HEK293 (cell line): Measurements from ENCODE around the gene ASMTL.
A peak's percentile ranks its signal among the peaks of the same experiment; 100 is the strongest.
"Not testable (repeated sequence)": the region's sequence is repeated elsewhere in the genome, so short reads cannot be mapped to it uniquely, and the experiment has no call there.

Experiments used
- CTCF ChIA-PET: fragments of 350-600 bp; formaldehyde crosslinking; extraction: SDS; loops from one replicate; lab custom pipeline; 2021; ENCODE audit warnings: antibody characterized with exemption; lab: Yijun Ruan, JAX
- POLR2A ChIA-PET: fragments of 300-600 bp; formaldehyde crosslinking; extraction: SDS; loops from one replicate; lab custom pipeline; 2020; ENCODE audit warnings: antibody characterized with exemption, inconsistent platforms; lab: Yijun Ruan, JAX
- H3K27ac ChIP-seq: fragments of 200-500 bp; sonication (Bioruptor generic); 2 replicates; pipeline ENCODE4 v1.5.1; 2014; ENCODE audit warnings: low read depth, low read length, control low read depth, inconsistent platforms; ENCODE audit errors: extremely low read depth
- H3K36me3 ChIP-seq, 2 experiments: fragments of 200-500 bp in 1 of 2; sonication (Bioruptor generic) in 1 of 2; 1 replicate in 1 of 2; 2 replicates in 1 of 2; pipeline ENCODE4 v1.5.1; 2014 to 2017; ENCODE audit warnings: inconsistent platforms in 2 of 2, low read length in 2 of 2; ENCODE audit not compliant: control insufficient read depth in 2 of 2, insufficient read depth in 1 of 2
- H3K4me1 ChIP-seq: fragments of 200-500 bp; sonication (Bioruptor generic); 2 replicates; pipeline ENCODE4 v1.5.1; 2014; ENCODE audit warnings: mild to moderate bottlenecking, low read length, inconsistent platforms; ENCODE audit not compliant: control insufficient read depth, insufficient read depth
- H3K4me3 ChIP-seq: 2 replicates; pipeline ENCODE4 v1.5.1; 2011; ENCODE audit warnings: low read depth, mild to moderate bottlenecking, control low read depth, low read length, moderate library complexity
- H3K9me3 ChIP-seq: fragments of 200-500 bp; sonication (Bioruptor generic); 2 replicates; pipeline ENCODE4 v1.5.1; 2014; ENCODE audit warnings: low read depth, low read length, inconsistent platforms; ENCODE audit not compliant: control insufficient read depth, insufficient read depth
- KLF16 ChIP-seq: fragments of 450-650 bp; formaldehyde crosslinking; IDR thresholded peaks from 2 replicates; pipeline ENCODE4 v1.5.1; 2017; ENCODE audit warnings: missing biosample characterization, missing genetic modification characterization
- SCRT1 ChIP-seq: fragments of 450-650 bp; formaldehyde crosslinking; IDR thresholded peaks from 2 replicates; pipeline ENCODE4 v1.5.1; 2016; ENCODE audit warnings: missing biosample characterization, missing genetic modification characterization, borderline replicate concordance
- SP3 ChIP-seq: fragments of 450-650 bp; formaldehyde crosslinking; IDR thresholded peaks from 2 replicates; pipeline ENCODE4 v1.5.1; 2016; ENCODE audit warnings: missing biosample characterization, missing genetic modification characterization
- WT1 ChIP-seq: fragments of 450-650 bp; formaldehyde crosslinking; IDR thresholded peaks from 2 replicates; pipeline ENCODE4 v1.5.1; 2016; ENCODE audit warnings: missing biosample characterization, missing genetic modification characterization
- ZBTB17 ChIP-seq: fragments of 450-650 bp; formaldehyde crosslinking; IDR thresholded peaks from 2 replicates; pipeline ENCODE4 v1.5.1; 2016; ENCODE audit warnings: missing biosample characterization, missing genetic modification characterization
- ZNF146 ChIP-seq: fragments of 450-650 bp; formaldehyde crosslinking; IDR thresholded peaks from 2 replicates; pipeline ENCODE4 v1.5.1; 2016; ENCODE audit warnings: missing biosample characterization, missing genetic modification characterization
- ZNF184 ChIP-seq: fragments of 450-650 bp; IDR thresholded peaks from 2 replicates; pipeline ENCODE4 v1.5.1; 2018; ENCODE audit warnings: missing biosample characterization, mild to moderate bottlenecking, missing genetic modification characterization
- ZNF214 ChIP-seq: fragments of 450-650 bp; formaldehyde crosslinking; IDR thresholded peaks from 2 replicates; pipeline ENCODE4 v1.5.1; 2017; ENCODE audit warnings: missing biosample characterization, mild to moderate bottlenecking, missing genetic modification characterization, borderline replicate concordance
- ZNF398 ChIP-seq: fragments of 450-650 bp; formaldehyde crosslinking; IDR thresholded peaks from 2 replicates; pipeline ENCODE4 v1.5.1; 2017; ENCODE audit warnings: missing biosample characterization, missing genetic modification characterization
- ZNF518A ChIP-seq: fragments of 450-650 bp; formaldehyde crosslinking; conservative IDR thresholded peaks from 2 replicates; pipeline ENCODE4 v1.5.1; 2016; ENCODE audit warnings: low read depth, missing biosample characterization, missing genetic modification characterization
- ZNF549 ChIP-seq: fragments of 450-650 bp; IDR thresholded peaks from 2 replicates; pipeline ENCODE4 v1.5.1; 2018; ENCODE audit warnings: missing biosample characterization, missing genetic modification characterization, mild to moderate bottlenecking, inconsistent platforms, moderate library complexity
- ZNF660 ChIP-seq: fragments of 450-650 bp; IDR thresholded peaks from 2 replicates; pipeline ENCODE4 v1.5.1; 2018; ENCODE audit warnings: missing biosample characterization, mild to moderate bottlenecking, missing genetic modification characterization
- ZSCAN30 ChIP-seq: fragments of 450-650 bp; IDR thresholded peaks from 2 replicates; pipeline ENCODE4 v1.5.1; 2018; ENCODE audit warnings: missing biosample characterization, mild to moderate bottlenecking, missing genetic modification characterization, moderate library complexity
- TF ChIP-seq, protein P1 (sequence below): fragments of 450-650 bp; formaldehyde crosslinking; conservative IDR thresholded peaks from 2 replicates; pipeline ENCODE4 v1.5.1; 2016; ENCODE audit warnings: low read depth, missing biosample characterization, missing genetic modification characterization
- TF ChIP-seq, protein P2 (sequence below): fragments of 450-650 bp; formaldehyde crosslinking; IDR thresholded peaks from 2 replicates; pipeline ENCODE4 v1.5.1; 2016; ENCODE audit warnings: missing biosample characterization, missing genetic modification characterization

The ASMTL gene

GRCh38 chrX:1483843-1484637, 31.3 kb upstream of the ASMTL start:
- Histone ChIP-seq H3K27ac (no peak overlapping the region), H3K9me3 (0 out of 2 replicates have a peak, but pooled peaks cover 2% of the 10 kb centered on the region), H3K4me3 (no peak overlapping the region), H3K4me1 (no peaks in the 10 kb centered on the region)
- ChIA-PET POLR2A (no interaction called here), CTCF (no interaction called here)
- TF ChIP-seq, protein P1, sequence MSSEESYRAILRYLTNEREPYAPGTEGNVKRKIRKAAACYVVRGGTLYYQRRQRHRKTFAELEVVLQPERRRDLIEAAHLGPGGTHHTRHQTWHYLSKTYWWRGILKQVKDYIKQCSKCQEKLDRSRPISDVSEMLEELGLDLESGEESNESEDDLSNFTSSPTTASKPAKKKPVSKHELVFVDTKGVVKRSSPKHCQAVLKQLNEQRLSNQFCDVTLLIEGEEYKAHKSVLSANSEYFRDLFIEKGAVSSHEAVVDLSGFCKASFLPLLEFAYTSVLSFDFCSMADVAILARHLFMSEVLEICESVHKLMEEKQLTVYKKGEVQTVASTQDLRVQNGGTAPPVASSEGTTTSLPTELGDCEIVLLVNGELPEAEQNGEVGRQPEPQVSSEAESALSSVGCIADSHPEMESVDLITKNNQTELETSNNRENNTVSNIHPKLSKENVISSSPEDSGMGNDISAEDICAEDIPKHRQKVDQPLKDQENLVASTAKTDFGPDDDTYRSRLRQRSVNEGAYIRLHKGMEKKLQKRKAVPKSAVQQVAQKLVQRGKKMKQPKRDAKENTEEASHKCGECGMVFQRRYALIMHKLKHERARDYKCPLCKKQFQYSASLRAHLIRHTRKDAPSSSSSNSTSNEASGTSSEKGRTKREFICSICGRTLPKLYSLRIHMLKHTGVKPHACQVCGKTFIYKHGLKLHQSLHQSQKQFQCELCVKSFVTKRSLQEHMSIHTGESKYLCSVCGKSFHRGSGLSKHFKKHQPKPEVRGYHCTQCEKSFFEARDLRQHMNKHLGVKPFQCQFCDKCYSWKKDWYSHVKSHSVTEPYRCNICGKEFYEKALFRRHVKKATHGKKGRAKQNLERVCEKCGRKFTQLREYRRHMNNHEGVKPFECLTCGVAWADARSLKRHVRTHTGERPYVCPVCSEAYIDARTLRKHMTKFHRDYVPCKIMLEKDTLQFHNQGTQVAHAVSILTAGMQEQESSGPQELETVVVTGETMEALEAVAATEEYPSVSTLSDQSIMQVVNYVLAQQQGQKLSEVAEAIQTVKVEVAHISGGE (tag by site-specific recombination) = no peak
- TF ChIP-seq, all 188 proteins: peak for 0
- no peaks in the 10 kb centered on the region for H3K36me3 ChIP-seq

DNA sequence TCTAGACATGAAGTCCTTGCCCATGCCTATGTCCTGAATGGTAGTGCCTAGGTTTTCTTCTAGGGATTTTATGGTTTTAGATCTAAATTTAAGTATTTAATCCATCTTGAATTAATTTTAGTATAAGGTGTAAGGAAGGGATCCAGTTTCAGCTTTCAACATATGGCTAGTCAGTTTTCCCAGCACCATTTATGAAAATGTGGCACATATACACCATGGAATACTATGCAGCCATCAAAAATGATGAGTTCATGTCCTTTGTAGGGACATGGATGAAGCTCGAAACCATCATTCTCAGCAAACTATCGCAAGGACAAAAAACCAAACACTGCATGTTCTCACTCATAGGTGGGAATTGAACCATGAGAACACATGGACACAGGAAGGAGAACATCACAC, 29.8 kb upstream of the ASMTL start:
- CTCF ChIA-PET, H3K9me3 ChIP-seq, H3K4me1 ChIP-seq, H3K4me3 ChIP-seq, H3K36me3 ChIP-seq, POLR2A ChIA-PET, H3K27ac ChIP-seq: not testable (repeated sequence)
- TF ChIP-seq ZNF146 (tag by site-specific recombination) = peak; percentile 73
- TF ChIP-seq, protein P2, sequence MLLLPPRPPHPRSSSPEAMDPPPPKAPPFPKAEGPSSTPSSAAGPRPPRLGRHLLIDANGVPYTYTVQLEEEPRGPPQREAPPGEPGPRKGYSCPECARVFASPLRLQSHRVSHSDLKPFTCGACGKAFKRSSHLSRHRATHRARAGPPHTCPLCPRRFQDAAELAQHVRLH (tag by site-specific recombination) = 0 out of 2 replicates have a peak, but pooled peaks have one; percentile 21
- TF ChIP-seq, all 188 proteins: peak for 2; not testable (repeated sequence) for 186

DNA sequence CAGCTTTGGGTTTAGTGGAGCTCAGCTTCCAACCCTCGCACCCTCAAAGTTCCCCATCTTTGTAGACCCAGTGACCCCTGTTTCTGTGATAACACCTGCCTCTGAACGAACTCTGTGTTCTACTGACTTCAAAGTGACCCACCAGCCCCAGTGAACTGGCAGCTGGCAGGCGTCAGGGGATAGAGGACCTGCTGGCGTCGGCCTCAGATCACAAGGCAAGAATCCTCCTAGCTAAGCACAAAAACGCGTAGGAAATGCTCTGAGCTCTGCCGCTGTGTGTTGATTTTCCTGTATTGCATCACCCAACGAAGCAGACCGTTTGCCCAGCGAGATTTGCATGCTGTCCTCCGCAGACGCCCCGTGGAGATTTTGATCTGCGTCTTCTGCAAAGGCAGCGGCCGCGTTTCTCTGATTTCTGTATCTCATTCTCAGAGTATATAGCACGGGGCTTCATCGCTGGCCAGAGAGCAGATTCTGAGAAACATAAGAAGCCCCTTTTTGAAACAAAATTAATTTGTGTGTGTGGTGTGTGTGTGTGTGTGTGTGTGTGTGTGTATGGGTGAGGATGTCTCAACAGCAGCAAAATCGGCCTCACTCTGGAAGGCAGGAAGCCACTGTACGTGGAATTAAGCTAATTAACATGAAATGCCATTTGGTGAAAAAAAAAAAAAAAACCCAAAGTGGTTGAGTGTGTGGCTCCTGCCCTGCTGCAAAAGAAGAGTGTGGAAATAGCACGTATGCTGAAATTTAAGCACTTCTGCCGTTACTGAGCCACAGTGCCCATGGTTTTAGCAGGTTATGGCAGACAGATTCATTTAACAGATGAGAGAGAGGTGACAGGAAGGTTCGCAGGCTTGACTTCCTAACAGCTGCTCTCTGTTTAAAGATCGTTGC, 29.2 kb upstream of the ASMTL start:
- POLR2A ChIA-PET = no interaction called here
- CTCF ChIA-PET = no interaction called here
- TF ChIP-seq ZBTB17 (tag by site-specific recombination) (peak; percentile 73), WT1 (tag by site-specific recombination) (no peak), SCRT1 (tag by site-specific recombination) (no peak), ZNF398 (tag by site-specific recombination) (no peak), ZSCAN30 (tag by site-specific recombination) (no peak), ZNF184 (tag by site-specific recombination) (no peak), ZNF549 (no peak), KLF16 (tag by site-specific recombination) (no peak), ZNF518A (0 out of 2 replicates have a peak, but pooled peaks have one; percentile 45), SP3 (tag by site-specific recombination) (no peak), ZNF660 (tag by site-specific recombination) (0 out of 2 replicates have a peak, but pooled peaks have one; percentile 51), ZNF214 (no peak)

More for the DNA sequence above, 29.2 kb upstream of the ASMTL start:
- H3K4me3 ChIP-seq = peak overlapping the region; percentile 13; the same call in 1 of the 2 replicates
- 0 out of 2 replicates have a peak, but pooled peaks cover 4% of the 10 kb centered on the region for H3K9me3 ChIP-seq
- H3K27ac ChIP-seq = no peak overlapping the region; the same call in 1 of the 2 replicates
- H3K4me1 ChIP-seq = no peaks in the 10 kb centered on the region
- no peaks in the 10 kb centered on the region for H3K36me3 ChIP-seq
